ENCODE results near the gene C3orf18. TPM values are rescaled to one million over a fixed set of nuclear protein-coding genes. Genes with fewer than 3 reads are reported as not detected.

Gene C3orf18
- total RNA-seq, result 1 to 10 TPM; 3.9 to 5.2 TPM
- 13.7 TPM for polyA plus RNA-seq (2013, experiment 1 of 2)
- polyA plus RNA-seq (2013, experiment 2 of 2), result 15.1 TPM
- total RNA-seq, result 2.4 to 42.1 (median 14.8) reads per million in 172 experiments

- ChIA-PET CTCF (interaction anchor here (1.4 to 6.8 kb wide), 2 partner anchors 25 to 45 kb away, joined by 4 to 234 read pairs; partner anchors contain the start of genes CISH and MAPKAPK3), POLR2A (interaction anchor here (0.8 to 13.2 kb wide), 13 partner anchors 9 to 931 kb away, joined by 3 to 446 read pairs (median 3); partner anchors contain the start of genes CISH, CYB561D2, GNAI2 and MAPKAPK3)
- TF ChIP-seq CTCF (IDR thresholded peaks at IDR 0.05), result no peak
- Mint-ChIP-seq H3K4me1 (ENCODE audit: low read depth) (peaks cover 62% of the 10 kb centered on the region), H3K36me3 (ENCODE audit: low read depth) (peaks cover 14% of the 10 kb centered on the region), H3K9me3 (no peaks in the 10 kb centered on the region), H3K27me3 (no peaks in the 10 kb centered on the region), H3K27ac (peak within 1 kb of the TSS; percentile 89), H3K4me3 (peak within 1 kb of the TSS; percentile 97)
- Histone ChIP-seq H3K9me3 (ENCODE audit: control insufficient read depth in 1 of 2, insufficient read depth in 1 of 2, low read length in 2 of 2) (no peaks in the 10 kb centered on the region), H3K36me3 (ENCODE audit: insufficient read depth, low read length) (peaks cover 7% of the 10 kb centered on the region), H3K27ac (ENCODE audit: low read depth in 1 of 2, low read length in 2 of 2) (peak within 1 kb of the TSS; percentile 43 to 83), H3K27me3 (ENCODE audit: control insufficient read depth in 1 of 2, insufficient read depth in 2 of 2, low read length in 2 of 2) (no peaks in the 10 kb centered on the region), H3K4me3 (ENCODE audit: low read length) (peak within 1 kb of the TSS; percentile 77), H3K4me1 (ENCODE audit: insufficient read depth, low read length) (peaks cover 63% of the 10 kb centered on the region)
- intact Hi-C loops (cut with DNase I, micrococcal nuclease), result loop anchor here (2.0 to 10.0 kb wide), 7 partner anchors 50 to 1967 kb away; partner anchors contain the start of genes MANF (in 2 of the 2), DCAF1 (in 1 of the 2), NT5DC2 (in 1 of the 2) and TEX264 (in 1 of the 2)
- DNase-seq (peak; percentile 88 to 97 (median 93)), ATAC-seq (ENCODE audit: poor library complexity) (peak; percentile 77)
Measured at GRCh38 chr3:50567386-50568167, at the start of gene C3orf18. TSS of gene C3orf18 (minus strand) at chr3:50567747. CDS start at chr3:50565699, 2,048 bp downstream.

- ChIA-PET POLR2A (interaction anchor here (0.6 to 20.8 kb wide), 20 partner anchors 9 to 1366 kb away, joined by 3 to 446 read pairs (median 4); partner anchors contain the start of genes ACY1, C3orf18, DCAF1 and HEMK1), CTCF (interaction anchor here (0.8 to 9.7 kb wide), 25 partner anchors 11 to 1436 kb away, joined by 3 to 234 read pairs (median 5); partner anchors contain the start of genes C3orf18, DOCK3, HEMK1 and MANF)
- Mint-ChIP-seq H3K9me3 (no peaks in the 10 kb centered on the region), H3K4me3 (peak overlapping the region; percentile 89), H3K27me3 (no peaks in the 10 kb centered on the region), H3K36me3 (ENCODE audit: low read depth) (peaks cover 3% of the 10 kb centered on the region), H3K4me1 (ENCODE audit: low read depth) (peaks cover 65% of the 10 kb centered on the region), H3K27ac (peak overlapping the region; percentile 84)
- Histone ChIP-seq H3K27me3 (ENCODE audit: control insufficient read depth in 1 of 2, insufficient read depth in 2 of 2, low read length in 2 of 2) (no peaks in the 10 kb centered on the region), H3K4me1 (ENCODE audit: insufficient read depth, low read length) (peaks cover 86% of the 10 kb centered on the region), H3K36me3 (ENCODE audit: insufficient read depth, low read length) (peaks cover 3% of the 10 kb centered on the region), H3K9me3 (ENCODE audit: control insufficient read depth in 1 of 2, insufficient read depth in 1 of 2, low read length in 2 of 2) (no peaks in the 10 kb centered on the region), H3K4me3 (ENCODE audit: low read length) (peak overlapping the region; percentile 93), H3K27ac (ENCODE audit: low read depth in 1 of 2, low read length in 2 of 2) (peak overlapping the region; percentile 52 to 79)
- intact Hi-C loops (cut with DNase I, micrococcal nuclease), result loop anchor here (1.0 to 10.0 kb wide), 15 partner anchors 36 to 1186 kb away; partner anchors contain the start of genes MANF (in 2 of the 2), DCAF1 (in 1 of the 2) and DOCK3 (in 1 of the 2)
- TF ChIP-seq CTCF (IDR thresholded peaks at IDR 0.05), result no peak
- peak; percentile 62 for ATAC-seq (ENCODE audit: poor library complexity)
- peak; percentile 87 to 98 (median 93) for DNase-seq
Measured at GRCh38 chr3:50616770-50617095, 49.2 kb upstream of the C3orf18 start.

Measured in CD4-positive, alpha-beta T cell (primary cell).